ENCODE data around the gene WWOX.

WWOX gene

GRCh38 chr16:78660795-78661194, 561.3 kb downstream of the WWOX start:
- no peak for TF ChIP-seq CTCF (IDR thresholded peaks at IDR 0.05; ENCODE audit: insufficient read depth, low read depth, low read length, missing control alignments)
- H3K4me3 ChIP-seq (ENCODE audit: low read depth, low read length) = no peak overlapping the region
- no peak for DNase-seq (ENCODE audit: low read depth)

GRCh38 chr16:78663690-78664089, 564.2 kb downstream of the WWOX start:
- no peak for DNase-seq (ENCODE audit: low read depth)
- no peak overlapping the region for H3K4me3 ChIP-seq (ENCODE audit: low read depth, low read length)
- no peak for TF ChIP-seq CTCF (IDR thresholded peaks at IDR 0.05; ENCODE audit: insufficient read depth, low read depth, low read length, missing control alignments)

DNA sequence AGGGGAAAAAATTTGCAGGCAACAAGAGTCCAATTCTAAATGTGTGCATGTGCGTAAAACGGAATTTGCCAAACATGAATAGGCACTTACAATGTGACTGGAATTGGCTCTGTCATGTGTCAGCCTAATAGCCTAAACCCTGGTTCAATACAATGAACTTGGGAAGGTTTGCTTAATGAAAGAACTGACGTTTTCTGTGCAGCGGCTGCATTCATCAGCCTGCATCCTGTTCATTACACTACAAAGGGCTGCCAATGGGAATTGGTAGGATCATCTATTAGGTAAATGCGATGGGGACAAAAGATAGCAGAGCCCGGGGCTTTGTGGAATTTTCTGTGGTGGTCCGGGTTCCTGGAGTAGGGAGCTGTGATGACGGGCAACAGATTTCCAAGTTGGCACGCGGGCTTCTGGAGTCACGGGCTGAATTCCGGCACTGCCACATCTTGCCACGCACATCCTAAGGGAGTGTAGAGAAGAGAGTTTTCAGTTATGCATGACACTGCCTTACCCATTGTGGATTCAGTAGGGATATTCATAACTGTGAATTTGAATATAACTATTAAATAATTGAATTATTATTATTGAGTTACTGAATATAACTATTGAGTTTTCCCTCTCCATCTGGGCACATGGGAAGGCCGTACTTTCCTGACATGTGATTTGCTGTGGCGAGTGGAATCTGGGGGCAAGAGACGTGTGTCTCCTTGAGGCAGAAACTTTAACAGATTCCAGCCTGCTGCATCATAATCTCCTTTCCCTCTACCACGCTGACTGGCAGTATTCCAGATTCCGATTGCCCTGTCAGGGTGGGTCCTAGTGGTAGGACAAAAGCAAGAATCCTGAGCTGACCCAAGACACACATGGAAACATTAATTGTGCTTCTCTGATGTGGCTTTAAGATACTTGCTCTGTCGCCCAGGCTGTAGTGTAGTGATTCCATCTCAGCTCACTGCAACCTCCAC, 565.6 kb downstream of the WWOX start:
- TF ChIP-seq CTCF (IDR thresholded peaks at IDR 0.05; ENCODE audit: insufficient read depth, low read depth, low read length, missing control alignments) = no peak
- no peak overlapping the region for H3K4me3 ChIP-seq (ENCODE audit: low read depth, low read length)
- DNase-seq (ENCODE audit: low read depth) = no peak

- no peak for TF ChIP-seq CTCF (IDR thresholded peaks at IDR 0.05; ENCODE audit: insufficient read depth, low read depth, low read length, missing control alignments)
These were observed 566.9 kb downstream of the WWOX start for GRCh38 chr16:78666318-78666717.

DNA sequence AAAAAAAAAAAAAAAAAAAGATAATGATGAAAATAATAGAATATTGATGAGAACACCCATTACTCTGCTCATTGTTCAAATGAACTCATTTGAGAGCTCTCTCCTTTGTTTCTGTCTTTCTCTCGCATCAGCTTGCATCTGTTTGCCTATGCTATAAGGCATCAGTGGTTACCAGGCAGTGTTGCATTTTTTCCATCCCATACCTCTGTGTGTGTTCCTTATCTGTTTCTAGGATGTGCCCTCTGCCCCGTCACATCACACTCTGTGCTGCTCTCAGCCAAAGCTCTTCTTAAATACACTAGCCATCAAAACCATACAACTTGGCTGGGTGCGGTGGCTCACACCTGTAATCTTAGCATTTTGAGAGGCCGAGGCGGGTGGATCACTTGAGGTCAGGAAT, 568.2 kb downstream of the WWOX start:
- DNase-seq (ENCODE audit: low read depth) = no peak
- H3K4me3 ChIP-seq (ENCODE audit: low read depth, low read length) = no peak overlapping the region
- TF ChIP-seq CTCF (IDR thresholded peaks at IDR 0.05; ENCODE audit: insufficient read depth, low read depth, low read length, missing control alignments) = no peak

More at GRCh38 chr16:78666318-78666717, 566.9 kb downstream of the WWOX start:
- no peak overlapping the region for H3K4me3 ChIP-seq (ENCODE audit: low read depth, low read length)
- DNase-seq (ENCODE audit: low read depth) = no peak

GRCh38 chr16:78668393-78668792, 568.9 kb downstream of the WWOX start:
- no peak for DNase-seq (ENCODE audit: low read depth)
- TF ChIP-seq CTCF (IDR thresholded peaks at IDR 0.05; ENCODE audit: insufficient read depth, low read depth, low read length, missing control alignments) = no peak
- no peak overlapping the region for H3K4me3 ChIP-seq (ENCODE audit: low read depth, low read length)
